HEK293 (cell line): Measurements from ENCODE around the gene POR.

ENCODE experiments used
- CTCF ChIA-PET: fragments of 350-600 bp; formaldehyde crosslinking; extraction: SDS; loops from one replicate; lab custom pipeline; 2021; ENCODE audit warnings: antibody characterized with exemption; lab: Yijun Ruan, JAX
- POLR2A ChIA-PET: fragments of 300-600 bp; formaldehyde crosslinking; extraction: SDS; loops from one replicate; lab custom pipeline; 2020; ENCODE audit warnings: antibody characterized with exemption, inconsistent platforms; lab: Yijun Ruan, JAX
- H3K27ac ChIP-seq: fragments of 200-500 bp; sonication (Bioruptor generic); 2 replicates; pipeline ENCODE4 v1.5.1; 2014; ENCODE audit warnings: low read depth, low read length, control low read depth, inconsistent platforms; ENCODE audit errors: extremely low read depth
- H3K36me3 ChIP-seq, 2 experiments: fragments of 200-500 bp in 1 of 2; sonication (Bioruptor generic) in 1 of 2; 1 replicate in 1 of 2; 2 replicates in 1 of 2; pipeline ENCODE4 v1.5.1; 2014 to 2017; ENCODE audit warnings: inconsistent platforms in 2 of 2, low read length in 2 of 2; ENCODE audit not compliant: control insufficient read depth in 2 of 2, insufficient read depth in 1 of 2
- H3K4me1 ChIP-seq: fragments of 200-500 bp; sonication (Bioruptor generic); 2 replicates; pipeline ENCODE4 v1.5.1; 2014; ENCODE audit warnings: mild to moderate bottlenecking, low read length, inconsistent platforms; ENCODE audit not compliant: control insufficient read depth, insufficient read depth
- H3K4me3 ChIP-seq: 2 replicates; pipeline ENCODE4 v1.5.1; 2011; ENCODE audit warnings: low read depth, mild to moderate bottlenecking, control low read depth, low read length, moderate library complexity
- H3K9me3 ChIP-seq: fragments of 200-500 bp; sonication (Bioruptor generic); 2 replicates; pipeline ENCODE4 v1.5.1; 2014; ENCODE audit warnings: low read depth, low read length, inconsistent platforms; ENCODE audit not compliant: control insufficient read depth, insufficient read depth
- REST ChIP-seq: fragments of 450-650 bp; formaldehyde crosslinking; IDR thresholded peaks from 2 replicates; pipeline ENCODE4 v1.5.1; 2016; ENCODE audit warnings: missing biosample characterization, missing genetic modification characterization
- ZBTB44 ChIP-seq: fragments of 450-650 bp; IDR thresholded peaks from 2 replicates; pipeline ENCODE4 v1.5.1; 2018; ENCODE audit warnings: missing biosample characterization, mild to moderate bottlenecking, missing genetic modification characterization
- ZNF416 ChIP-seq: fragments of 450-650 bp; formaldehyde crosslinking; IDR thresholded peaks from 2 replicates; pipeline ENCODE4 v1.5.1; 2016; ENCODE audit warnings: missing biosample characterization, missing genetic modification characterization
- TF ChIP-seq, protein P1 (sequence below): fragments of 450-650 bp; formaldehyde crosslinking; IDR thresholded peaks from 2 replicates; pipeline ENCODE4 v1.5.1; 2016; ENCODE audit warnings: missing biosample characterization, missing genetic modification characterization

The POR gene

DNA sequence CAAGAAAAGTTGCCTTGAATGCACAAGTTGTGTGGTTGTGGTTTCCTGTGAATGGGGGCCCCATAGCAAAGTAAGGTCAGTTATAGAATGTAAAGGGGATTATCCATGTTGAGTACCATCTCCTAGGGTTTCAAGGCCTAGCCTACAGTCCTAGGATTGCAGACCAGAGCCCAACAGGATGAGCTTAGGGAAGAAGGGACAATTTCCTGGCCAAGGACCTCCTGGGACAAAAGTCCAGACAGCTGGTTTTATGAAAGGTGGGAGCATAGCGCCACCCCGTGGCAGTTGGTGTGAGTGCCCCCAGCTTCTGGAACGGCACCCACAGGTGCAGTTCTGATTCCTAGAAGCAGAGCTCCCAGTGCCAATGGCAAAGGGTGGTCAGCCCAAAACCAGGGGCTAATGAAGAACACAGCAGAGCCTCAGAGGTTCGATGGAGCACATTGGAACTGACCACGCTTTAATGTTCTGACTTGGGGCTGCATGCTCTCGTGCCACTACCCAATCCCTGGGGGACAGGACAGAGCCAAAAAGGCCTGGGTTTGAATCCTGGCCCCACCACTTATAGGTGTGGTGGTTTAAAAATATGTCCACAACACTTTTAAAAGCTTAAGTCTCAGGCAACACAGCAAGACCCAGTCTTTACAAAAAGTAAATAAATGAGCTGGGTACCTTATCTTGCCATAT is 105.2 kb downstream of the POR start (continued):
- TF ChIP-seq, protein P1, sequence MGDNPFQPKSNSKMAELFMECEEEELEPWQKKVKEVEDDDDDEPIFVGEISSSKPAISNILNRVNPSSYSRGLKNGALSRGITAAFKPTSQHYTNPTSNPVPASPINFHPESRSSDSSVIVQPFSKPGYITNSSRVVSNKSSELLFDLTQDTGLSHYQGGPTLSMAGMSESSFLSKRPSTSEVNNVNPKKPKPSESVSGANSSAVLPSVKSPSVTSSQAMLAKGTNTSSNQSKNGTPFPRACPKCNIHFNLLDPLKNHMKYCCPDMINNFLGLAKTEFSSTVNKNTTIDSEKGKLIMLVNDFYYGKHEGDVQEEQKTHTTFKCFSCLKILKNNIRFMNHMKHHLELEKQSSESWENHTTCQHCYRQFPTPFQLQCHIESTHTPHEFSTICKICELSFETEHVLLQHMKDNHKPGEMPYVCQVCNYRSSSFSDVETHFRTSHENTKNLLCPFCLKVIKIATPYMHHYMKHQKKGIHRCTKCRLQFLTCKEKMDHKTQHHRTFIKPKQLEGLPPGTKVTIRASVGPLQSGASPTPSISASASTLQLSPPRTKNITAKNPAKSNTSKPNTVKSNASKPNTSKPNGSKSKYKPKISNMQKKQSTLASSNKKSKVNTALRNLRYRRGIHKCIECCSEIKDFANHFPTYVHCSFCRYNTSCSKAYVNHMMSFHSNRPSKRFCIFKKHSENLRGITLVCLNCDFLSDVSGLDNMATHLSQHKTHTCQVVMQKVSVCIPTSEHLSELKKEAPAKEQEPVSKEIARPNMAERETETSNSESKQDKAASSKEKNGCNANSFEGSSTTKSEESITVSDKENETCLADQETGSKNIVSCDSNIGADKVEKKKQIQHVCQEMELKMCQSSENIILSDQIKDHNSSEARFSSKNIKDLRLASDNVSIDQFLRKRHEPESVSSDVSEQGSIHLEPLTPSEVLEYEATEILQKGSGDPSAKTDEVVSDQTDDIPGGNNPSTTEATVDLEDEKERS, result no peak

- H3K36me3 ChIP-seq, result peaks cover 23 to 31% of the 10 kb centered on the region in 2 experiments; a peak in 2 of 3 replicates
- no peak overlapping the region for H3K4me3 ChIP-seq
- H3K27ac ChIP-seq, result no peak overlapping the region
- POLR2A ChIA-PET, result no interaction called here
- CTCF ChIA-PET, result interaction anchor here (0.6 to 2.9 kb wide), 9 partner anchors 9 to 259 kb away, joined by 3 to 23 read pairs (median 3); no protein-coding TSS in a partner anchor
- H3K4me1 ChIP-seq, result no peaks in the 10 kb centered on the region
- TF ChIP-seq ZBTB44 (tag by site-specific recombination), result no peak
- no peaks in the 10 kb centered on the region for H3K9me3 ChIP-seq
These were observed 107.2 kb downstream of the POR start for GRCh38 chr7:76022026-76022780.

DNA sequence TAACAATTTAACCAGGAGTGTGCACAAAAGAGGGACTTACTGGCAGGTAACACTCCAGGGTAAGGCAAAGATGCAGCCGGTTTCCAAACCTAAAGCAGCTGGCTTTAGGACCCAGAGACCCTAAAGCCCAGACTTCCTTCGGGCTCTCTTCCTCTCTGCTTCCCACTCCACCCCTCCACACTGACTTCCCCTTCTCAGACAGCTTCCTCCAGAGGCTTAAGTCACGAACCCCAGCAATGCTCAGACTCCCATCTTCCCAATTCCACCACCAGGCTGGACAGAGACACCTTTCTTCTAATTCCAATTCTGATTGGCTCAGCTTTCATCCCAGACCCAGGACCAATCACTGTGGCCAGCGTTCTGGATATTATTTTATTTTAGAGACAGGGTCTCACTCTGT is 108.0 kb downstream of the POR start:
- ChIA-PET POLR2A (no interaction called here), CTCF (interaction anchor here (0.6 to 1.6 kb wide), 8 partner anchors 9 to 334 kb away, joined by 3 to 6 read pairs (median 4); no protein-coding TSS in a partner anchor)
- no peak overlapping the region for H3K4me3 ChIP-seq

More for the DNA sequence above, 108.0 kb downstream of the POR start:
- TF ChIP-seq ZNF416, result no peak
- TF ChIP-seq REST (tag by site-specific recombination), result 0 out of 2 replicates have a peak, but pooled peaks have one; percentile 18
- no peaks in the 10 kb centered on the region for H3K9me3 ChIP-seq
- no peak overlapping the region for H3K27ac ChIP-seq
- peaks cover 17 to 31% of the 10 kb centered on the region in 2 experiments; a peak in 2 of 3 replicates for H3K36me3 ChIP-seq
- H3K4me1 ChIP-seq, result no peaks in the 10 kb centered on the region
